ENCODE results near the gene ASPHD1. TPM values are rescaled to one million over a fixed set of nuclear protein-coding genes. Genes with fewer than 3 reads are reported as not detected.
A peak's percentile ranks its signal among the peaks of the same experiment; 100 is the strongest.

ASPHD1 gene
- total and polyA plus RNA-seq, 2 of the 4 experiments (the other 2 are of a cell fraction): 4.1 to 14.5 TPM

DNA sequence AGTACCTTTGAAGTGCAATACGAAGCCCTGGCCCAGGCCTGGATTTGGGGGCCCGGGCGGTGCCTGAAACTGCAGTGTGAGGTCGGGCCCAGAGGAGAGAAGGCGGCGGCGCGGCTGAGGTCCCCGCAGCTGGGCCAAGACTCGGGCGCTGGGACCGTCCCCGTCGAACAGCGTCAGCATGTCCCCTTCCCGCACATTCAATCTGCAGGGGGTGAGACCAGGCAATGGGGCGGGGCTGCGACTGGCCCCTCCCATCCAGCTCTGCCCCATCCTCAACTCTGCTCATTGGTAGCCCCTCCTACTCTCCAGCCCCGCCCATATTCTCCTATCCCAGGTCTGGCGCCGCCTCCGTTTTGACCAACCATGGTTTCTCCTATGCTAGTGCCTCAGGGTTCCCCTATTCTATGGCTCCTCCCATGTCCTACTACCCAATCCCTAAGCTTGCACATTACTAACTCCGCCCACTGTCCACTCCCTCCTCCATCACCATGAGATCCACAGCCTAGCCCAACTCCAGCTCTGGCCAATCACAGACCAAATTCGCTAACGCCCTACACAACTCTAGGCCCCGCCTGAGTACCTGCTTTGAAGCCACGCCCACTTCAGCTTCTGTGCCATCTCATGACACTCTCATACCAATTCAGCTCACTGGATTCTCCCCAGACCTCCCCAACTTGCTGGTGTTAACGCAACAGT lies 22.9 kb upstream of the ASPHD1 start:
- H2BK20ac ChIP-seq (ENCODE audit: low read depth, low read length): no peak overlapping the region
- H3K27ac ChIP-seq (ENCODE audit: insufficient read depth, low read length): no peak overlapping the region
- ChIA-PET CTCF (no interaction called here), POLR2A (ENCODE audit: unreplicated experiment) (no interaction called here)
- 6% methylated on average over 10 of the region's 28 CpGs; no CpG with 5 or more reads in 1 of the 2 experiments for WGBS, 2 experiments (ENCODE audit: extremely low coverage in 2 of 2, insufficient read length in 1 of 2)
- H3K36me3 ChIP-seq (ENCODE audit: control insufficient read depth, insufficient read depth, low read length): no peaks in the 10 kb centered on the region; the same call in 1 of the 2 replicates
- H4K8ac ChIP-seq (ENCODE audit: low read depth in 2 of 2, low read length in 2 of 2): no peak overlapping the region
- H3K27me3 ChIP-seq (ENCODE audit: control insufficient read depth, insufficient read depth, low read length): peaks cover 18% of the 10 kb centered on the region
- no peak overlapping the region for H3K18ac ChIP-seq (ENCODE audit: low read depth, low read length)
- in situ Hi-C loops (cut with MboI; ENCODE audit: low sequenced_read_pairs) (no loop called here), intact Hi-C loops (cut with micrococcal nuclease) (no loop called here), dilution Hi-C loops (cut with HindIII; ENCODE audit: low sequenced_read_pairs, unreplicated experiment) (no loop called here)
- H3K4me2 ChIP-seq (ENCODE audit: low read depth, low read length): no peak overlapping the region
- no peaks in the 10 kb centered on the region for H3K9me1 ChIP-seq (ENCODE audit: insufficient read depth, low read length)
- DNase-seq (peak; percentile 15), ATAC-seq (ENCODE audit: low read depth) (peak; percentile 65)
- TF ChIP-seq MAZ (IDR thresholded peaks at IDR 0.05; ENCODE audit: borderline replicate concordance, low read depth, low read length) (no peak), CHD1 (IDR thresholded peaks at IDR 0.05; ENCODE audit: low read depth, low read length) (no peak), FOS (IDR thresholded peaks at IDR 0.05; ENCODE audit: low read depth, low read length) (no peak), SMC3 (IDR thresholded peaks at IDR 0.05; ENCODE audit: low read depth, low read length) (no peak), RCOR1 (IDR thresholded peaks at IDR 0.05; ENCODE audit: insufficient replicate concordance, low read length) (no peak), CEBPB (IDR thresholded peaks at IDR 0.05; ENCODE audit: low read depth, low read length) (no peak), MAFK (IDR thresholded peaks at IDR 0.05; ENCODE audit: low read depth, low read length) (no peak), BHLHE40 (IDR thresholded peaks at IDR 0.05; ENCODE audit: low read depth, low read length) (no peak), RAD21 (IDR thresholded peaks at IDR 0.05; ENCODE audit: low read length) (no peak), RFX5 (IDR thresholded peaks at IDR 0.05; ENCODE audit: low read depth, low read length) (no peak), NFE2L2 (IDR thresholded peaks at IDR 0.05; ENCODE audit: low read depth, low read length) (no peak), MXI1 (IDR thresholded peaks at IDR 0.05; ENCODE audit: borderline replicate concordance, low read depth, low read length) (no peak), POLR2A (IDR thresholded peaks at IDR 0.05; ENCODE audit: low read depth, low read length) (no peak)
- TF ChIP-seq, protein P1, sequence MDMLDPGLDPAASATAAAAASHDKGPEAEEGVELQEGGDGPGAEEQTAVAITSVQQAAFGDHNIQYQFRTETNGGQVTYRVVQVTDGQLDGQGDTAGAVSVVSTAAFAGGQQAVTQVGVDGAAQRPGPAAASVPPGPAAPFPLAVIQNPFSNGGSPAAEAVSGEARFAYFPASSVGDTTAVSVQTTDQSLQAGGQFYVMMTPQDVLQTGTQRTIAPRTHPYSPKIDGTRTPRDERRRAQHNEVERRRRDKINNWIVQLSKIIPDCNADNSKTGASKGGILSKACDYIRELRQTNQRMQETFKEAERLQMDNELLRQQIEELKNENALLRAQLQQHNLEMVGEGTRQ (IDR thresholded peaks at IDR 0.05; ENCODE audit: low read depth, low read length): no peak
- TF ChIP-seq, protein P2, sequence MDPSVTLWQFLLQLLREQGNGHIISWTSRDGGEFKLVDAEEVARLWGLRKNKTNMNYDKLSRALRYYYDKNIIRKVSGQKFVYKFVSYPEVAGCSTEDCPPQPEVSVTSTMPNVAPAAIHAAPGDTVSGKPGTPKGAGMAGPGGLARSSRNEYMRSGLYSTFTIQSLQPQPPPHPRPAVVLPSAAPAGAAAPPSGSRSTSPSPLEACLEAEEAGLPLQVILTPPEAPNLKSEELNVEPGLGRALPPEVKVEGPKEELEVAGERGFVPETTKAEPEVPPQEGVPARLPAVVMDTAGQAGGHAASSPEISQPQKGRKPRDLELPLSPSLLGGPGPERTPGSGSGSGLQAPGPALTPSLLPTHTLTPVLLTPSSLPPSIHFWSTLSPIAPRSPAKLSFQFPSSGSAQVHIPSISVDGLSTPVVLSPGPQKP (IDR thresholded peaks at IDR 0.05; ENCODE audit: borderline replicate concordance, low read depth, low read length): no peak
- TF ChIP-seq, protein P3, sequence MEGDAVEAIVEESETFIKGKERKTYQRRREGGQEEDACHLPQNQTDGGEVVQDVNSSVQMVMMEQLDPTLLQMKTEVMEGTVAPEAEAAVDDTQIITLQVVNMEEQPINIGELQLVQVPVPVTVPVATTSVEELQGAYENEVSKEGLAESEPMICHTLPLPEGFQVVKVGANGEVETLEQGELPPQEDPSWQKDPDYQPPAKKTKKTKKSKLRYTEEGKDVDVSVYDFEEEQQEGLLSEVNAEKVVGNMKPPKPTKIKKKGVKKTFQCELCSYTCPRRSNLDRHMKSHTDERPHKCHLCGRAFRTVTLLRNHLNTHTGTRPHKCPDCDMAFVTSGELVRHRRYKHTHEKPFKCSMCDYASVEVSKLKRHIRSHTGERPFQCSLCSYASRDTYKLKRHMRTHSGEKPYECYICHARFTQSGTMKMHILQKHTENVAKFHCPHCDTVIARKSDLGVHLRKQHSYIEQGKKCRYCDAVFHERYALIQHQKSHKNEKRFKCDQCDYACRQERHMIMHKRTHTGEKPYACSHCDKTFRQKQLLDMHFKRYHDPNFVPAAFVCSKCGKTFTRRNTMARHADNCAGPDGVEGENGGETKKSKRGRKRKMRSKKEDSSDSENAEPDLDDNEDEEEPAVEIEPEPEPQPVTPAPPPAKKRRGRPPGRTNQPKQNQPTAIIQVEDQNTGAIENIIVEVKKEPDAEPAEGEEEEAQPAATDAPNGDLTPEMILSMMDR (conservative IDR thresholded peaks at IDR 0.05; ENCODE audit: low read depth, low read length): no peak
- H4K5ac ChIP-seq (ENCODE audit: low read depth, low read length): no peak overlapping the region
- no peak overlapping the region for H2BK5ac ChIP-seq (ENCODE audit: low read depth, low read length, poor library complexity, severe bottlenecking)
- no peak overlapping the region for H3K9ac ChIP-seq (ENCODE audit: low read depth, low read length)
- H2BK120ac ChIP-seq (ENCODE audit: low read depth, low read length): no peak overlapping the region
- H3K56ac ChIP-seq (ENCODE audit: extremely low read depth, insufficient read depth, low read length): no peak overlapping the region
- no peak overlapping the region for H3K4ac ChIP-seq (ENCODE audit: low read depth, low read length)
- no peak overlapping the region for H2AK5ac ChIP-seq (ENCODE audit: low read depth, low read length)
- H4K91ac ChIP-seq (ENCODE audit: insufficient read depth, low read depth, low read length): no peak overlapping the region
- no peak overlapping the region for H3K4me3 ChIP-seq (ENCODE audit: insufficient read depth, low read depth, low read length)
- peak overlapping the region; percentile 5 for H2AFZ ChIP-seq (replicated peaks; ENCODE audit: low read length, poor library complexity)
- H3K14ac ChIP-seq (replicated peaks; ENCODE audit: low read depth, low read length): no peak overlapping the region
- no peak overlapping the region for H2BK15ac ChIP-seq (ENCODE audit: low read depth, low read length)
- no peaks in the 10 kb centered on the region for H3K79me1 ChIP-seq (ENCODE audit: low read depth in 1 of 2, low read length in 2 of 2)
- H3K4me1 ChIP-seq (ENCODE audit: control insufficient read depth, insufficient read depth, low read length): no peaks in the 10 kb centered on the region
- H3K9me3 ChIP-seq (ENCODE audit: control insufficient read depth, insufficient read depth, low read length): no peaks in the 10 kb centered on the region
- no peak overlapping the region for H3K23ac ChIP-seq (ENCODE audit: low read depth, low read length)
- peaks cover 3% of the 10 kb centered on the region; the same call in 1 of the 2 replicates for H4K20me1 ChIP-seq (ENCODE audit: insufficient read depth, low read length)
- no TSS peak for BruUV-seq (replicated peaks)
- H2AK9ac ChIP-seq (replicated peaks; ENCODE audit: low read depth, low read length, poor library complexity): no peak overlapping the region

Data from IMR-90 (cell line).